Tibial nerve (tissue), 4 donors: ENCODE results near the gene PITPNM2. TPM values are rescaled to one million over a fixed set of nuclear protein-coding genes. Genes with fewer than 3 reads are reported as not detected.

Experiments used
- DNase-seq, 2 donors: peaks; one replicate each; pipeline ENCODE4 v3.0.0-alpha.2; 2019; ENCODE audit warnings: low spot score in 2 of 2
- H3K27ac ChIP-seq, 4 donors: fragments of 200-600 bp; sonication (generic) in 3 of 4; one replicate each; pipeline ENCODE4 v1.5.1; 2017 to 2019; ENCODE audit warnings: mild to moderate bottlenecking in 1 of 4
- H3K27me3 ChIP-seq, 2 donors: fragments of 200-600 bp; sonication (generic) in 1 of 2; one replicate each; pipeline versions ENCODE4 v1.5.1 to v1.6.0; 2017 to 2019
- H3K36me3 ChIP-seq, 3 donors: fragments of 200-600 bp; sonication (generic); one replicate each; pipeline ENCODE4 v1.5.1; 2018 to 2019
- H3K4me1 ChIP-seq, 4 donors: fragments of 200-600 bp; sonication (generic) in 3 of 4; one replicate each; pipeline ENCODE4 v1.5.1; 2017 to 2019
- H3K4me3 ChIP-seq, 4 donors: fragments of 200-600 bp; sonication (generic) in 3 of 4; one replicate each; pipeline ENCODE4 v1.5.1; 2017 to 2019; ENCODE audit warnings: mild to moderate bottlenecking in 1 of 4, moderate library complexity in 1 of 4
- H3K9me3 ChIP-seq, 4 donors: fragments of 200-600 bp; sonication (generic) in 3 of 4; one replicate each; pipeline ENCODE4 v1.5.1; 2017 to 2019
- CTCF ChIP-seq, 5 experiments: fragments of 200-600 bp in 3 of 5; fragments of 450-650 bp in 2 of 5; sonication (generic) in 3 of 5; IDR thresholded peaks; one replicate each; pipeline ENCODE4 v1.5.1; 2016 to 2019; ENCODE audit warnings: antibody characterized with exemption in 5 of 5, mild to moderate bottlenecking in 3 of 5, moderate library complexity in 2 of 5
- EP300 ChIP-seq, 2 donors: sonication (generic); formaldehyde crosslinking; IDR thresholded peaks; one replicate each; pipeline ENCODE4 v1.6.1; 2017; ENCODE audit warnings: antibody characterized with exemption in 2 of 2, mild to moderate bottlenecking in 1 of 2
- POLR2A ChIP-seq, 2 donors: fragments of 450-650 bp; IDR thresholded peaks; one replicate each; pipeline ENCODE4 v1.6.1; 2017; ENCODE audit warnings: antibody characterized with exemption in 2 of 2, mild to moderate bottlenecking in 2 of 2, moderate library complexity in 2 of 2
- WGBS, 2 donors: methylation state at CpG; one replicate each; pipeline ENCODE4 v1.1.5; 2018; 5-methylcytosine and 5-hydroxymethylcytosine counted together
- total RNA-seq, 4 donors: library from RNA; depleted of rRNA; stranded (reverse); fragments of >200 nt; gene quantifications; one replicate each; pipeline ENCODE4 v1.1.0, GENCODE V29; 2016

PITPNM2 gene
- total RNA-seq, 4 donors from 2014 or later, result 6.1 to 9.8 (median 9.0) TPM

DNA sequence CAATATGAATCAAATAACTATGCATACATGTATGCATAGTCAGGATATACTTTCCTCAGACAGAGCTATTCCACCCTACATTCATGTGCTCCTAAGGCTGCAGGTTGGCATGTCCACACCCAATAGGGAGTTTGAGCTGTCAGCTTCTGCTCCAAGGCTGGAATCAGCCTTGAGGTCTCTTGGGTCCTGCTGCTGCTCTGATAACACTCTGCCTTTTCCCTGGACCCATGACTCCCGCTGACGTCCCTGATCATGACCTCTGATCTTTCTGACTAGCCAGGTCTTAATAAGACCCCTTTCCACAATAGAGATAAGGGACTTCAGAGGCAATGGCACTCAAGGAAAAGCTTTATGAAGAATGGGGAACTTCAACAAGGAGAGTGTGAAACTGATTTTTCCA lies 5.7 kb downstream of the PITPNM2 start:
- 73 to 74% methylated on average over 2 of the region's 2 CpGs for whole genome bisulfite sequencing, 2 donors
- TF ChIP-seq POLR2A (IDR thresholded peaks at IDR 0.05), result no peak
- no peak for TF ChIP-seq CTCF (IDR thresholded peaks at IDR 0.05)
- TF ChIP-seq EP300 (IDR thresholded peaks at IDR 0.05), result no peak
- peaks cover 0 to 61% (median 42%) of the 10 kb centered on the region in 4 donors for H3K4me1 ChIP-seq
- H3K36me3 ChIP-seq, result no peaks in the 10 kb centered on the region
- no peak overlapping the region for H3K4me3 ChIP-seq
- H3K9me3 ChIP-seq, result no peaks in the 10 kb centered on the region
- H3K27ac ChIP-seq, result no peak overlapping the region
- DNase-seq, result no peak
- no peaks in the 10 kb centered on the region for H3K27me3 ChIP-seq

DNA sequence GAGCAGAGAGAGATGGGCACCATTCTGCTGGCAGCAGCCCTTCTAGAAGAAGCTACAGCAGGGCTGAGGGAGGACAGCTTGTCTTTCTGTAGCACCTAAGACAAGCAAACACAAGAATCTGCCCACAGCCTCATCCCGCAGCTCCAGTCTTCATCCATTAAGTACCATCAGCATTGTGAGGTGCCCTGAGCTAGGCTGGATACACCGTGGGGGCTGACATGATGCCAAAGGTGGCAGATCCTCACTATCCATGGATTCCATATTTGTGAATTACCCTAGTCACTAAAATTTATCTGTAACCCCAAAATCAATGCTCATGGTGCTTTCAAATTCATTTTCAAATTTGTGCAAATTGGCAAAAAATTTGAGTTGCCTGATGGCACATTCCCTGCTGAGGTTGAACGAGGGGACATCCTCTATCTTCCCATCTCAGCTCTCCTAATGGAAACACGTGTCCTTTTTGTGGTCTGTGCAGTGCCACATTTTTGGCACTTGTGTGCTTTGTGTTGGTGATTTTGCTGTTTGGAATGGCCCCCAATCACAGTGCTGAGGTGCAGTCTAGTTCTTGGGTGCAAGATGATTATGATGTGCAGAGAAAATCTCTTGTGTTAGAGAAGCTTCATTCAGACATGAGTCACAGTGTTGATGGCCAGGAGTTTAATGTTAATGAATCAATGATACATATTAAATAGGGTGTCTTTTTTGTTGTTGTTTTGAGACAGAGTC lies 7.0 kb downstream of the PITPNM2 start:
- TF ChIP-seq POLR2A (IDR thresholded peaks at IDR 0.05) (no peak), EP300 (IDR thresholded peaks at IDR 0.05) (no peak), CTCF (IDR thresholded peaks at IDR 0.05) (no peak)
- Histone ChIP-seq H3K4me3 (no peak overlapping the region), H3K27me3 (no peaks in the 10 kb centered on the region), H3K4me1 (peaks cover 0 to 56% (median 39%) of the 10 kb centered on the region in 4 donors), H3K9me3 (no peaks in the 10 kb centered on the region), H3K36me3 (no peaks in the 10 kb centered on the region), H3K27ac (peak overlapping the region in 3 of 4 donors; percentile 75)
- DNase-seq, result no peak
- WGBS, 2 donors, result 86 to 93% methylated on average over 4 of the region's 4 CpGs

DNA sequence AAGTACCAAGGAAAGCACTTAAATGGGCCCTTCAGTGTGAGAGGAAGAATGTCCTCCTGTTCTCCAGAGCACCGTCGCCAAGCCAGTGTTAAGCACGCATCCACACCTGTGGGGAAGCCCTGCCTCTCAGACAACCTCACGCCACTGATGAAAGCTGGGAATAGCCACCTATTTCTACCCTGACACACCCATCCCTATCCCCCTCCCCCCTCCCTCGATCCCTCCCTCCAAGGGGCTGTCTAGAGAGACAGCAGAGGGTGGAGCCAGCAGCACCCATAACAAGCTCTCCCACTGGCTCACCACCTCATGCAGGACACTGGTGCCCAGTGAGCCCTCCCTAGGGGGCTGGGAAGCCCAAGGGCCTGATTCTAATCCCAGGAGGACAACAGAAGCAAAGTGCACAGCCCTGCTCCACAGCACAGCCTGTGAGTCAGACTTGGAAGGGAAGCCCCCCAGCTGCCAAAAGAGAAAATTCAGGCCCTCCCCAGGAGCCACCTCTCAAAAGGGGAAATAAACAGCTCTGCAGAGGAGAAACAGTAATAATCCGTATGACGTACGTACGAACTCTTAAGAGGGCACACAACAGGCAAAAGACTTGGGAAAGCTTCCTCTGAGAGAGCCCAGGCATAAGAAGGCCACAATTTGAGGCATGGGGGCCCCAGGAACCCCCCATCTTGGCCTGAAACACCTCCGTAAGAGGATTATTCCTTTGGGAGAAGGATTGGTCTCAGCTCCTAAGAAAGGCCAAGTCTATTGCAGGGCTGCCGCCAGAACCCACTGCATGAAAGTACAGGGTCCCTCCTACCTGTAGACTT lies 7.8 kb downstream of the PITPNM2 start:
- TF ChIP-seq EP300 (IDR thresholded peaks at IDR 0.05) (no peak), POLR2A (IDR thresholded peaks at IDR 0.05) (no peak), CTCF (IDR thresholded peaks at IDR 0.05) (no peak)
- no peak for DNase-seq
- Histone ChIP-seq H3K27ac (peak overlapping the region in 3 of 4 donors; percentile 75), H3K27me3 (no peaks in the 10 kb centered on the region), H3K4me1 (peaks cover 0 to 49% (median 39%) of the 10 kb centered on the region in 4 donors), H3K36me3 (no peaks in the 10 kb centered on the region), H3K4me3 (no peak overlapping the region), H3K9me3 (no peaks in the 10 kb centered on the region)
- WGBS, 2 donors, result 61 to 63% methylated on average over 11 of the region's 11 CpGs

GRCh38 chr12:123142518-123142840 lies 8.4 kb downstream of the PITPNM2 start:
- WGBS, 2 donors, result 56 to 59% methylated on average over 5 of the region's 5 CpGs
- TF ChIP-seq POLR2A (IDR thresholded peaks at IDR 0.05), result no peak
- TF ChIP-seq CTCF (IDR thresholded peaks at IDR 0.05), result no peak
- no peak for TF ChIP-seq EP300 (IDR thresholded peaks at IDR 0.05)
- Histone ChIP-seq H3K4me1 (peaks cover 0 to 48% (median 39%) of the 10 kb centered on the region in 4 donors), H3K4me3 (no peak overlapping the region), H3K9me3 (no peaks in the 10 kb centered on the region), H3K27me3 (no peaks in the 10 kb centered on the region), H3K27ac (peak overlapping the region in 3 of 4 donors; percentile 75), H3K36me3 (no peaks in the 10 kb centered on the region)
- DNase-seq, result no peak
